Aorta (tissue), 5 donors: ENCODE data around the gene CFAP61. TPM values are rescaled to one million over a fixed set of nuclear protein-coding genes. Genes with fewer than 3 reads are reported as not detected.

Source experiments
- ATAC-seq: fragments of 200-7000 bp; cut with Tn5 transposase; one replicate; pipeline ENCODE4 v1.9.1; 2022; ENCODE audit warnings: moderate library complexity; ENCODE audit not compliant: low FRiP score
- DNase-seq, 2 donors: peaks; one replicate each; pipeline ENCODE4 v3.0.0-alpha.2; 2020
- H3K27ac ChIP-seq, 2 donors: one replicate each; pipeline ENCODE4 v1.5.1; 2013; ENCODE audit warnings: low read length in 2 of 2, mild to moderate bottlenecking in 2 of 2, moderate library complexity in 2 of 2, control low read depth in 1 of 2, inconsistent platforms in 1 of 2, low read depth in 1 of 2
- H3K27me3 ChIP-seq, 2 donors: one replicate each; pipeline ENCODE4 v1.6.1; 2013; ENCODE audit warnings: control low read depth in 1 of 2, low read length in 1 of 2, mild to moderate bottlenecking in 1 of 2, moderate library complexity in 1 of 2; ENCODE audit not compliant: insufficient read depth in 2 of 2, control insufficient read depth in 1 of 2
- H3K36me3 ChIP-seq, 2 donors: one replicate each; pipeline ENCODE4 v1.6.1; 2013; ENCODE audit warnings: control low read depth in 1 of 2, low read length in 1 of 2, mild to moderate bottlenecking in 1 of 2; ENCODE audit not compliant: insufficient read depth in 2 of 2, control insufficient read depth in 1 of 2
- H3K4me1 ChIP-seq, 2 donors: one replicate each; pipeline ENCODE4 v1.6.1; 2013; ENCODE audit warnings: low read length in 2 of 2, control low read depth in 1 of 2, mild to moderate bottlenecking in 1 of 2, moderate library complexity in 1 of 2; ENCODE audit not compliant: insufficient read depth in 2 of 2, control insufficient read depth in 1 of 2
- H3K4me3 ChIP-seq, 2 donors: one replicate each; pipeline ENCODE4 v1.5.1; 2013; ENCODE audit warnings: low read length in 2 of 2, control low read depth in 1 of 2, mild to moderate bottlenecking in 1 of 2
- H3K9me3 ChIP-seq: one replicate; pipeline ENCODE4 v1.6.1; 2013; ENCODE audit warnings: mild to moderate bottlenecking, low read length; ENCODE audit not compliant: control insufficient read depth
- WGBS, 2 donors: extraction: QIAGEN DNeasy Blood & Tissue Kit; methylation state at CpG; one replicate each; pipeline ENCODE4 v1.1.7; 2013; 5-methylcytosine and 5-hydroxymethylcytosine counted together
- intact Hi-C, 2 donors: fragments of 100-400 bp; cut with DNase I; formaldehyde crosslinking; loops; one replicate each; pipeline versions ENCODE4 v1.14.2 to v1.15.0; 2022
- polyA plus RNA-seq, 2 donors: library from polyadenylated mRNA; stranded (reverse); fragments of 200-250 nt; gene quantifications; one replicate each; pipeline ENCODE4 v1.2.3, GENCODE V29; 2013
- total RNA-seq, 2 donors: library from RNA; stranded (reverse); fragmentation: NEBNext Ultra II Directional; extraction: Animal tissue kit (Norgen Biotek cat#: 25700); gene quantifications; one replicate each; pipeline ENCODE4 v1.2.1, GENCODE V29; 2021
- donor health status: healthy with polysubstance abuse.
- donor health status: Bipolar disorder and iron deficiency.
- donor health status: DM: no; HTN: no; CAD: no.
- donor health status: DM: no; HTN: no; CAD: no.
- donor health status: DM: yes; HTN: yes; CAD: no.

The CFAP61 gene
- total and polyA plus RNA-seq, 4 donors = 0.18 to 2.0 (median 0.91) TPM; not detected in 1

GRCh38 chr20:20364593-20365479 is 312.5 kb downstream of the CFAP61 start:
- WGBS, 2 donors = 3 to 4% methylated on average over 70 of the region's 70 CpGs
- Histone ChIP-seq H3K27ac (no peak overlapping the region), H3K27me3 (no peaks in the 10 kb centered on the region), H3K9me3 (no peaks in the 10 kb centered on the region), H3K36me3 (no peaks in the 10 kb centered on the region), H3K4me3 (no peak overlapping the region), H3K4me1 (peaks cover 0 to 2% of the 10 kb centered on the region in 2 donors)
- DNase-seq (no peak), ATAC-seq (no peak)
- intact Hi-C loops = no loop called here

GRCh38 chr20:20365480-20366161 is 313.3 kb downstream of the CFAP61 start:
- ATAC-seq = no peak
- Histone ChIP-seq H3K36me3 (no peaks in the 10 kb centered on the region), H3K9me3 (no peaks in the 10 kb centered on the region), H3K27ac (no peak overlapping the region), H3K4me1 (no peaks in the 10 kb centered on the region), H3K27me3 (no peaks in the 10 kb centered on the region), H3K4me3 (no peak overlapping the region)
- no peak for DNase-seq
- 7 to 11% methylated on average over 18 of the region's 18 CpGs for WGBS, 2 donors
- intact Hi-C loops = no loop called here

DNA sequence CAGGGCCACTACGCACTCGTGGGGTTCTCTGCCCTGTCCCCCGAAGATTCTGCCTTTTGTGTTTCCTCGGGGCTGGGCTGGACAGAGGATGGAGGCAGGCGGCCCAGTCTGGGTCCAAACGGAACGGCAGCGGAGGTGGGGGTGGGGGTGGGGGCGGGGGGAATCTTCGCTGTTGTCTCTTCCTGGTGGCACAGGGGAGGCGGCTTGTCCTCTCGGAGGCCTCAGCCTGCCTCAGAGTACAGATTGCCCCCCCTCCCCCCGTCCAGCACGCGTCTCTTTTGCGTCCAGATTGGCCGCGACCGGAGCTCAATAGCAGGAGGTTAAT is 314.2 kb downstream of the CFAP61 start:
- 3% methylated on average over 16 to 19 of the region's 19 CpGs for WGBS, 2 donors
- DNase-seq (no peak), ATAC-seq (no peak)
- intact Hi-C loops = no loop called here
- Histone ChIP-seq H3K27ac (no peak overlapping the region), H3K27me3 (no peaks in the 10 kb centered on the region), H3K9me3 (no peaks in the 10 kb centered on the region), H3K4me3 (no peak overlapping the region), H3K36me3 (no peaks in the 10 kb centered on the region), H3K4me1 (no peaks in the 10 kb centered on the region)

GRCh38 chr20:20366876-20367574 is 314.7 kb downstream of the CFAP61 start:
- Histone ChIP-seq H3K9me3 (no peaks in the 10 kb centered on the region), H3K36me3 (no peaks in the 10 kb centered on the region), H3K27ac (no peak overlapping the region), H3K4me1 (no peaks in the 10 kb centered on the region), H3K4me3 (peak overlapping the region in 1 of 2 donors; percentile 16), H3K27me3 (no peaks in the 10 kb centered on the region)
- ATAC-seq = no peak
- WGBS, 2 donors = 1 to 2% methylated on average over 63 of the region's 63 CpGs
- intact Hi-C loops = no loop called here
- no peak for DNase-seq

DNA sequence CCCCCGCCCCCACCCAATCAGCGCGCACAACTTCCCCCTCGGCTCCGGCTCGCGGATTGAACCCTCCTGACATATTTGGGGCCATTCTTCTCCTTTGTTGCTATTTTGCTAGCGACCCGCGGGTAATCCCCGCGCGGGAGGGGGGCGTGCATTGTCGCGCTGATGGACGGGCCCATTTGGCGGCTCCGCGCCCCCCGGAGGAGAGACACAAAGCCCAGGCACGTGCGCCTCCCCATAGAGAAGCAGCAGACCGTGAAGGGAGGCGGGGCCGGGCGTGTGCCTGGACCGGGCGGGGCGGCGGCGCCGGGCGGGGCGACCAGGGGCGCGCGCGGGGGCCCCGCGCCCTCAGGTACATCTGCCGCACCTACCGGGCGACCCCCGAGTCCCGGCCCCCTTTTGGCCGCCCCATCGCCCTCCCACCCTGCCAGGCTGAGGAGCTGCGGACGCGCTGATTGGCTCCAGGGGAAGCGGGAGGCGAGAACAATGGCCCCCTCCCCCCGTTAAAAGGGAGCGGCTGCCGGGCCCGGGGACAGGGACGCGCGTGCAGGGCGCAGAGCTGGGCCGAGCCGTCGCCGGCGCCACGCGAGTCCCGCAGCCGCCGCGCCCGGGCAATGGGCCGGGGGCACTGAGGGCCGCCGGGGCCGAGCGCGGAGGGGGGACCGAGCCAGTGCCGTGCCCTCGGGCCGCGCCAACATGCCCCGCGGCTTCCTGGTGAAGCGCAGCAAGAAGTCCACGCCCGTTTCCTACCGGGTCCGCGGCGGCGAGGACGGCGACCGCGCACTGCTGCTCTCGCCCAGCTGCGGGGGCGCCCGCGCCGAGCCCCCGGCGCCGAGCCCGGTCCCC is 315.5 kb downstream of the CFAP61 start, which contains the start of gene INSM1:
INSM1 (plus strand) TSS at position 530 of the 843 bp plus-strand sequence; CDS start at position 694, 164 bp downstream.
- Histone ChIP-seq H3K4me3 (peak within 1 kb of the TSS; percentile 3 to 16), H3K9me3 (no peaks in the 10 kb centered on the region), H3K27ac (no peak within 1 kb of the TSS), H3K4me1 (no peaks in the 10 kb centered on the region), H3K27me3 (no peaks in the 10 kb centered on the region), H3K36me3 (no peaks in the 10 kb centered on the region)
- ATAC-seq (no peak), DNase-seq (no peak)
- WGBS, 2 donors = 1 to 2% methylated on average over 80 to 108 of the region's 108 CpGs
- intact Hi-C loops = no loop called here

- WGBS, 2 donors = 1% methylated on average over 50 to 130 of the region's 130 CpGs
- no peak overlapping the region for H3K27ac ChIP-seq
- H3K4me3 ChIP-seq = peak overlapping the region in 1 of 2 donors; percentile 16
- H3K27me3 ChIP-seq = no peaks in the 10 kb centered on the region
- H3K9me3 ChIP-seq = no peaks in the 10 kb centered on the region
- intact Hi-C loops = no loop called here
- H3K36me3 ChIP-seq = no peaks in the 10 kb centered on the region
- no peaks in the 10 kb centered on the region for H3K4me1 ChIP-seq
- no peak for ATAC-seq
- DNase-seq = no peak
These were observed 316.3 kb downstream of the CFAP61 start for GRCh38 chr20:20368418-20369249.

DNA sequence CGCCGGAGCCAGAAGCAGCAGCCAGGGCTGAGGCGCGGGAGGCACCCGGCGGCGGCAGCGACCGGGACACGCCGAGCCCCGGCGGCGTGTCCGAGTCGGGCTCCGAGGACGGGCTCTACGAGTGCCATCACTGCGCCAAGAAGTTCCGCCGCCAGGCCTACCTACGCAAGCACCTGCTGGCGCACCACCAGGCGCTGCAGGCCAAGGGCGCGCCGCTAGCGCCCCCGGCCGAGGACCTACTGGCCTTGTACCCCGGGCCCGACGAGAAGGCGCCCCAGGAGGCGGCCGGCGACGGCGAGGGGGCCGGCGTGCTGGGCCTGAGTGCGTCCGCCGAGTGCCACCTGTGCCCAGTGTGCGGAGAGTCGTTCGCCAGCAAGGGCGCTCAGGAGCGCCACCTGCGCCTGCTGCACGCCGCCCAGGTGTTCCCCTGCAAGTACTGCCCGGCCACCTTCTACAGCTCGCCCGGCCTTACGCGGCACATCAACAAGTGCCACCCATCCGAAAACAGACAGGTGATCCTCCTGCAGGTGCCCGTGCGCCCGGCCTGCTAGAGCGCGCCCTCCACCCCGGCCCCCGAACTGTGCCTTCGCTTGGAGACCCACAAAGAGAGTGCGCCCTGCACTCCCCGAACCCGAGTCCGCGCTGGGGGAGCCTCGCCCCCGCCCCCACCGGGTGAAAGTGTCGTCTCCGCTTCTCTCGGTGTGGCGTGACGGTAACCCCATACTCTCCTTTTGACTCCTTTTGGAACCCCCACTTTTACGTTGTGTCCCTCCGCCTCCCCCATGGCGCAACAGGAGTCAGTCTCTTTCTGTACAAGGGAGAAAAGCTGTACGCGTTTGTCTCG is 317.1 kb downstream of the CFAP61 start:
- ATAC-seq (no peak), DNase-seq (no peak)
- H3K27me3 ChIP-seq = peaks cover 0 to 3% of the 10 kb centered on the region in 2 donors
- intact Hi-C loops = no loop called here
- no peak overlapping the region for H3K27ac ChIP-seq
- no peak overlapping the region for H3K4me3 ChIP-seq
- 1 to 3% methylated on average over 71 to 86 of the region's 86 CpGs for WGBS, 2 donors
- no peaks in the 10 kb centered on the region for H3K4me1 ChIP-seq
- no peaks in the 10 kb centered on the region for H3K9me3 ChIP-seq
- H3K36me3 ChIP-seq = no peaks in the 10 kb centered on the region
